ENCODE results near the gene DNAJB11.
"Not testable (repeated sequence)": the region's sequence is repeated elsewhere in the genome, so short reads cannot be mapped to it uniquely, and the experiment has no call there.

Gene DNAJB11

GRCh38 chr3:186620213-186621092 lies 49.9 kb downstream of the DNAJB11 start:
- no peak for DNase-seq

GRCh38 chr3:186621894-186622650 lies 51.6 kb downstream of the DNAJB11 start:
- DNase-seq: no peak

DNA sequence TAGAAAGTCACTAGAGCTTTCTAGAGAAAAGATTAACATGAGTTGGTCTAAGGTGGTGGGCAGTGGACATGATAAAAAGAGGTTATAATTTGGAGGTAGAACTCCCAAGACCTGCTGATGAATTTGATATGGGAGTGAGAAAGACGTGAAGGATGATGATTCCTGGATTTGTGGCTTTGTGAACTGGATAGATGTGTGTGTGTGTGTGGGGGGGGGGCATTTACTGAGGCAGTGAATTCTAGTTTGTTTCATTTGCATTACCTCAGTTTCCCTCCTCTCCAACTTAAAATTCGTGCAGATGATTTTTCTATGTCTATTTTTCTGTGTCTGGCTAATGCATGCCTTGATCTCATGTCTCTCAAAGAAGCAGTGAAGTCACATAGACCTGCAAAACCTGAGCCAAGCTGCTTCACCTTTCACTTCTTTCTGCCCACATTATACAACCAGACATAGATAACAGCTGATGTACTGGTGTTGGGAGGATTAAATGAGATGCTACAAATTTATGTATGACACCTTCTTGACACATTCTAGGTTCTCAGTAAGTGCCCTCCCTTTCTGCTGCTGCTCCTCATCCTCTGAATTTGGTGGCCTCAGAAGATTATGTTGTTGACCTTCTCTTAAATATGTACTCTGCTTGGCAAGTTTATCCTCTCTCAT lies 52.3 kb downstream of the DNAJB11 start:
- DNase-seq: no peak

DNA sequence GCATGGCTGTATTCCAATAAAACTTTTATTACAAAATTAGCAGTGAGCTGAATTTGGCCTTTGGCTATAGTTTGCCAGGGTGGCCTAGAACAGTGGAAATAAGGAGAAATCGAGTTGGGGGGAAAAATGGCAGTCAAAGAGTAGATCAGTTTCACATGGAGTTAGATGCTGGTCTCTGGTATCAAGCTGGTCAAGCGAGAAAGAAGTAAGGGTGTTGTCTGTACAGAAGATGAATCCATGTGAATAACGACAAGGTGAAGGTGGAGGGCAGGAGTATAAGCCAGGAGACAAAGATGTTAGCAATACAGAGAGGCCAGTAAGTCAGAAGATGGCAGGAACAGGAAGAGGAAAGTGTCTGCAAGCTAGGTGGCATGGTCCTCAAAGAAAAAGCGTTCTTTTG lies 54.1 kb downstream of the DNAJB11 start:
- no peak for DNase-seq

DNA sequence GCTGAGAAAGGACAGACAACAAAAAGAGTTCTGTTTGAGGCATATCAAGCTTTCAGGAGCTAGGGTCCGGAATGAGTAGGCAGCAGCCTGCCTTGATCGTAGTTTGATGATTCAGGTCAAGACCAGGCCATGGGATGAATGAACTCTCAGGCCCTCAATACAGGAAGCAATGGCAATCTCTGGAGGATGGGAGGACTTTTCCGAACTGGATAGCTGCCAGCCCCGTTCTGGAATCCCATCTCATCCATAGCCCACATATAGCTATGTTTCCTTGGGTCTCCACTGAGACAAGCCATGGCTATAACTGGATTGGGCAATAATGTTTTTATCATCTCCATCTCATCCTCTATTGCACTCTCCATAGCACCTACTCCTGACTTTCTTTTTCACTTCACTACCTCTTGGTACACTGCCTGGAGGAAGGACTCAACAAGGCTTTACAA lies 55.1 kb downstream of the DNAJB11 start:
- no peak for DNase-seq

DNA sequence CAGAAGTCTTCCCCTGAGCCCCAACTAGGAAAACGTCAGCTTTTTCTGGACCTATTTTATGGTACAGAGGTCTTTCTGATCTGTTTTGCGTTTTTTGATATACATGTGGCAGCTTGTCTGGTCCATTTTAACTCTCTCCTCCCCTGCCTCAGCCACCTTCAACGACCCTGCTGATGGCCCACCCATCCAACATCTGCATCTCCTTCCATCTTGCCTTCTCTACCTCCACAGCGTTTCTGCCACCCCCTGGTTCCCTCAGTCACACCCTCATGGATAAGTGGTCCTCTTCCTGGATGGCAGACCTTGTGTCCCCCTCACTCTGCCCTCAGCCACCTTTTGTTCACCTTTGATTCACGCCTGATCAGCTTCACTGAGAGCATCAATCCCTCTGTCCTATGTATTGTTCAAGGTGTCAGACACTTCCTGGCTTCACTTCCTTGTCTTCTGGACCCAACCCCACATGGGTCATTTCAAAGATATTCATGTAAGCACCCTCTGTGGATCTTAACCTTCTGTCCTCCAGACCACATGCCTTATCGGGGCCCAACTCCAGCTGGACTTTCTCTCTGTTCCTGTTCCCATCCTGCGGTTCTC lies 55.8 kb downstream of the DNAJB11 start:
- DNase-seq: no peak

DNA sequence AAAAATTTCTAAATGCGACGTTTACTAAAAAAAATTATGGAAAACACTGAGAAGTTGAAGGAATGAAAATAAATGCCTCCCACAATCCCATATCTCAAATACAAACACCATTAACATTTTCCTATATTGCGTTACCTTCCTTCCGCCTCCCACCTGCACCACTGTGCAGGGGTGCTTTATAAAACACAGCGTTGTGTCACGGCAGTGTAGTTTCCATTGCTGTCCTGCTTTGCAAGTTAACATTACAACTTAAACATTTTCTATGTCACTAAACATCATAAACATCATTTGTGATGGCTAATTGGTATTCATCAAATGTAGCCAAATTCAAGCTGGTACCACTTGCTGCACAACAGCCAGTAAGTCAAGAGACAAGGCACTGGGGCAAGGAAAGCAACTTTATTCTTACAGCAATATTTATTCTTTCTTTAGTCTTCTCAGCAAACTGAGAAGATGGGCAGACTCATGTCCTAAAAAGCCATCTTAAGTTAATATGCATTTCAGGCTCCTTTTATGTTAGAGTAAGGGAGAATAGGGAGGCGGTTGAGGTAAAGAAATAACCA lies 57.4 kb downstream of the DNAJB11 start:
- no peak for DNase-seq

DNA sequence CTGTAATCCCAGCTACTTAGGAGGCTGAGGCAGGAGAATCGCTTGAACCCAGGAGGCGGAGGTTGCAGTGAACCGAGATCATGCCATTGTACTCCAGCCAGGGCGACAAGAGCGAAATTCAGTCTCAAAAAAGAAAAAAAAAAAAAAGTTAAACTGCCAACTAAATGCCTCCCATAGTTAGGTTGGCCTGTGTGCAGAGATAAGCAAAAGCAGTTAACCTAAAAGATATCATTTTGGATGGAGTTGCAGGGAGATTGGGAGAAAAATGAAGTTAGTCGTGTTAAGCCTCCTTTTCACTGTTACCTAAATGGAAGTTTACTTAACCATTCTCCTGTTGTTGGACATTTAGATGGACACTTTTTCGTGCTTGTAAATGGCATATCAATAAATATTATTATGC lies 58.2 kb downstream of the DNAJB11 start:
- no peak for DNase-seq

- DNase-seq: no peak
These were observed 60.6 kb downstream of the DNAJB11 start for GRCh38 chr3:186630950-186631641.

GRCh38 chr3:186633481-186633880 lies 63.0 kb downstream of the DNAJB11 start:
- no peak for DNase-seq

DNA sequence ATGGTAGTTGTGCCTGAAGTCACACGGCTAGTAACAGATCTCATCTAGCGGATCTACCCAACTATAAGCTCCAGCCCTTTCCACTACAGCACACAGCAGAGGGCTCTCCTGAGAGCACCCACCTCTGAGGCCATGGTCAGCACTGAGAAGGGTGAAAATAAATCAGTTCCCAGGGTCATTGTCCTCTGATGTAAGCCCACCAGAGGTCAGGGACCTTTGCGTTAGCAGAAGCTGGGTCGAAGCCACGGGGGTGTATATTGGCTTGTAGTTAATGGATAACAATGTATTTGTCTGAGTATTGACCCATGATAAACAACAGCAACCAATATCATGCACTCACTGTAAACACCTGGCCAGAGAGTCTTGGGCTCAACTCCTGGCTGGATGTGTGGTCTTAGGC lies 63.7 kb downstream of the DNAJB11 start:
- DNase-seq: not testable (repeated sequence)

All from NCI-H69 (cell line).